ENCODE results near the gene SLC35F3. TPM values are rescaled to one million over a fixed set of nuclear protein-coding genes. Genes with fewer than 3 reads are reported as not detected.
"Not testable (repeated sequence)": the region's sequence is repeated elsewhere in the genome, so short reads cannot be mapped to it uniquely, and the experiment has no call there.

SLC35F3 gene
- total RNA-seq, 1 donor from 2014 or later = 0.49 TPM

- no peaks in the 10 kb centered on the region for H3K27me3 ChIP-seq
- H3K36me3 ChIP-seq = no peaks in the 10 kb centered on the region
- no peak overlapping the region for H3K4me3 ChIP-seq
- intact Hi-C loops (cut with DNase I) = no loop called here
- no peak overlapping the region for H3K27ac ChIP-seq
- no peaks in the 10 kb centered on the region for H3K9me3 ChIP-seq
- no peaks in the 10 kb centered on the region for H3K4me1 ChIP-seq
- DNase-seq (ENCODE audit: extremely low spot score in 2 of 2) = no peak
- TF ChIP-seq POLR2A (IDR thresholded peaks at IDR 0.05) (no peak), CTCF (IDR thresholded peaks at IDR 0.05) (no peak), POLR2AphosphoS5 (IDR thresholded peaks at IDR 0.05; ENCODE audit: insufficient read depth in 1 of 2, low read depth in 1 of 2) (no peak)
Measured at GRCh38 chr1:234206651-234207284, 302.3 kb downstream of the SLC35F3 start.

GRCh38 chr1:234208351-234208750, 303.9 kb downstream of the SLC35F3 start:
- DNase-seq (ENCODE audit: extremely low spot score in 2 of 2) = peak in 1 of 2 donors; percentile 60
- Histone ChIP-seq H3K27me3 (no peaks in the 10 kb centered on the region), H3K9me3 (no peaks in the 10 kb centered on the region), H3K36me3 (no peaks in the 10 kb centered on the region), H3K4me1 (peaks cover under 1% of the 10 kb centered on the region), H3K27ac (no peak overlapping the region), H3K4me3 (no peak overlapping the region)
- no peak for TF ChIP-seq POLR2A (IDR thresholded peaks at IDR 0.05)
- no peak for TF ChIP-seq CTCF (IDR thresholded peaks at IDR 0.05)
- TF ChIP-seq POLR2AphosphoS5 (IDR thresholded peaks at IDR 0.05; ENCODE audit: insufficient read depth in 1 of 2, low read depth in 1 of 2) = no peak
- intact Hi-C loops (cut with DNase I) = no loop called here

GRCh38 chr1:234208791-234209190, 304.3 kb downstream of the SLC35F3 start:
- H3K36me3 ChIP-seq = no peaks in the 10 kb centered on the region
- TF ChIP-seq CTCF (IDR thresholded peaks at IDR 0.05) (no peak), POLR2A (IDR thresholded peaks at IDR 0.05) (no peak), POLR2AphosphoS5 (IDR thresholded peaks at IDR 0.05; ENCODE audit: insufficient read depth in 1 of 2, low read depth in 1 of 2) (no peak)
- H3K4me3 ChIP-seq = no peak overlapping the region
- H3K9me3 ChIP-seq = no peaks in the 10 kb centered on the region
- H3K4me1 ChIP-seq = peaks cover 5% of the 10 kb centered on the region
- intact Hi-C loops (cut with DNase I) = no loop called here
- H3K27ac ChIP-seq = no peak overlapping the region
- no peaks in the 10 kb centered on the region for H3K27me3 ChIP-seq
- no peak for DNase-seq (ENCODE audit: extremely low spot score in 2 of 2)

- H3K27ac ChIP-seq; H3K9me3 ChIP-seq; H3K36me3 ChIP-seq; intact Hi-C loops (cut with DNase I); DNase-seq (ENCODE audit: extremely low spot score in 2 of 2); H3K4me3 ChIP-seq; H3K27me3 ChIP-seq: not testable (repeated sequence)
- H3K4me1 ChIP-seq = peaks cover 19% of the 10 kb centered on the region
Measured at GRCh38 chr1:234210429-234210828, 306.0 kb downstream of the SLC35F3 start.

GRCh38 chr1:234211855-234212254, 307.4 kb downstream of the SLC35F3 start:
- intact Hi-C loops (cut with DNase I); H3K4me3 ChIP-seq; H3K9me3 ChIP-seq; DNase-seq (ENCODE audit: extremely low spot score in 2 of 2); H3K27ac ChIP-seq; H3K27me3 ChIP-seq; H3K36me3 ChIP-seq: not testable (repeated sequence)
- peaks cover 19% of the 10 kb centered on the region for H3K4me1 ChIP-seq

- H3K4me3 ChIP-seq = no peak overlapping the region
- intact Hi-C loops (cut with DNase I) = no loop called here
- TF ChIP-seq POLR2A (IDR thresholded peaks at IDR 0.05) (no peak), CTCF (IDR thresholded peaks at IDR 0.05) (no peak), POLR2AphosphoS5 (IDR thresholded peaks at IDR 0.05; ENCODE audit: insufficient read depth in 1 of 2, low read depth in 1 of 2) (no peak)
Measured at GRCh38 chr1:234212764-234213657, 308.5 kb downstream of the SLC35F3 start.

More at GRCh38 chr1:234212764-234213657, 308.5 kb downstream of the SLC35F3 start:
- H3K9me3 ChIP-seq = no peaks in the 10 kb centered on the region
- DNase-seq (ENCODE audit: extremely low spot score in 2 of 2) = peak in 1 of 2 donors; percentile 22
- peaks cover 19% of the 10 kb centered on the region for H3K4me1 ChIP-seq
- H3K27me3 ChIP-seq = no peaks in the 10 kb centered on the region
- no peak overlapping the region for H3K27ac ChIP-seq
- no peaks in the 10 kb centered on the region for H3K36me3 ChIP-seq
